WTC11 (cell line): ENCODE results near the gene KDELR3. TPM values are rescaled to one million over a fixed set of nuclear protein-coding genes. Genes with fewer than 3 reads are reported as not detected.
A peak's percentile ranks its signal among the peaks of the same experiment; 100 is the strongest.

Experiments used
- ATAC-seq: fragments of 200-7000 bp; cut with Tn5 transposase; 2 replicates; pipeline ENCODE4 v1.10.0; 2021; ENCODE audit warnings: mild to moderate bottlenecking, moderate library complexity
- CTCF ChIA-PET: fragments of 300-600 bp; sonication (Branson Sonifier 250); formaldehyde crosslinking; loops from one replicate; lab custom pipeline; 2021; ENCODE audit warnings: antibody characterized with exemption; lab: Charles Lee
- POLR2A ChIA-PET: fragments of 350-600 bp; sonication (Branson Sonifier 250); formaldehyde crosslinking; loops from one replicate; lab custom pipeline; 2021; ENCODE audit warnings: antibody characterized with exemption; lab: Charles Lee
- DNase-seq: peaks from one replicate; pipeline ENCODE4 v3.0.0; 2021; ENCODE audit warnings: low spot score
- H3K27ac Mint-ChIP-seq: 2 replicates; pipeline ENCODE4 v1.8.0; 2021; ENCODE audit warnings: mixed read lengths
- H3K27me3 Mint-ChIP-seq: 2 replicates; pipeline ENCODE4 v1.8.0; 2021; ENCODE audit warnings: low read depth, mild to moderate bottlenecking, moderate library complexity, mixed read lengths
- H3K36me3 Mint-ChIP-seq: 2 replicates; pipeline ENCODE4 v1.8.0; 2021; ENCODE audit warnings: mixed read lengths
- H3K4me1 Mint-ChIP-seq: 2 replicates; pipeline ENCODE4 v1.8.0; 2022; ENCODE audit warnings: mixed read lengths
- H3K4me3 Mint-ChIP-seq: 2 replicates; pipeline ENCODE4 v1.8.0; 2021; ENCODE audit warnings: mild to moderate bottlenecking, moderate library complexity, mixed read lengths
- H3K9me3 Mint-ChIP-seq: 2 replicates; pipeline ENCODE4 v1.8.0; 2021; ENCODE audit warnings: mixed read lengths
- AR ChIP-seq: fragments of 250-450 bp; sonication (Bioruptor Pico); IDR thresholded peaks from 2 replicates; pipeline ENCODE4 v1.9.0; 2021; ENCODE audit warnings: mild to moderate bottlenecking
- ARID4B ChIP-seq: sonication (generic); formaldehyde crosslinking; IDR thresholded peaks from 2 replicates; pipeline ENCODE4 v1.8.0; 2023; ENCODE audit warnings: missing genetic modification reagents, mild to moderate bottlenecking, borderline replicate concordance
- ATF1 ChIP-seq: sonication (generic); formaldehyde crosslinking; IDR thresholded peaks from 2 replicates; pipeline ENCODE4 v1.8.1; 2023; ENCODE audit warnings: mild to moderate bottlenecking, moderate library complexity, missing genetic modification reagents
- CREB1 ChIP-seq: sonication (generic); formaldehyde crosslinking; IDR thresholded peaks from 2 replicates; pipeline ENCODE4 v1.8.0; 2023; ENCODE audit warnings: mild to moderate bottlenecking, missing genetic modification reagents
- E2F1 ChIP-seq: sonication (generic); formaldehyde crosslinking; IDR thresholded peaks from 2 replicates; pipeline ENCODE4 v1.8.0; 2022; ENCODE audit warnings: mild to moderate bottlenecking, missing genetic modification reagents
- ELF4 ChIP-seq: sonication (generic); formaldehyde crosslinking; IDR thresholded peaks from 2 replicates; pipeline ENCODE4 v1.8.1; 2022; ENCODE audit warnings: low read depth, mild to moderate bottlenecking, moderate library complexity, missing genetic modification reagents
- ETV6 ChIP-seq: sonication (generic); formaldehyde crosslinking; IDR thresholded peaks from 2 replicates; pipeline ENCODE4 v1.8.1; 2022; ENCODE audit warnings: mild to moderate bottlenecking, missing genetic modification reagents
- FOXJ3 ChIP-seq: sonication (generic); formaldehyde crosslinking; IDR thresholded peaks from 2 replicates; pipeline ENCODE4 v1.9.0; 2021; ENCODE audit warnings: missing genetic modification reagents, mild to moderate bottlenecking, borderline replicate concordance
- FOXP1 ChIP-seq: sonication (generic); formaldehyde crosslinking; IDR thresholded peaks from 2 replicates; pipeline ENCODE4 v1.8.0; 2022; ENCODE audit warnings: missing genetic modification reagents, mild to moderate bottlenecking, moderate library complexity, borderline replicate concordance
- GTF2I ChIP-seq: fragments of 250-450 bp; sonication (Bioruptor Pico); conservative IDR thresholded peaks from 2 replicates; pipeline ENCODE4 v1.4.0; 2021; ENCODE audit warnings: mild to moderate bottlenecking
- MYBL2 ChIP-seq: sonication (generic); formaldehyde crosslinking; IDR thresholded peaks from 2 replicates; pipeline ENCODE4 v1.8.1; 2023; ENCODE audit warnings: mild to moderate bottlenecking, moderate library complexity, missing genetic modification reagents
- NFYB ChIP-seq: sonication (generic); formaldehyde crosslinking; conservative IDR thresholded peaks from 2 replicates; pipeline ENCODE4 v1.8.0; 2022; ENCODE audit warnings: low read depth, missing genetic modification reagents
- NR2C2 ChIP-seq: sonication (generic); formaldehyde crosslinking; IDR thresholded peaks from 2 replicates; pipeline ENCODE4 v1.8.0; 2022; ENCODE audit warnings: mild to moderate bottlenecking, missing genetic modification reagents
- PRRX2 ChIP-seq: fragments of 250-450 bp; sonication (Bioruptor Pico); IDR thresholded peaks from 2 replicates; pipeline ENCODE4 v1.8.0; 2021; ENCODE audit warnings: mild to moderate bottlenecking
- RORB ChIP-seq: fragments of 250-450 bp; sonication (Bioruptor Pico); IDR thresholded peaks from 2 replicates; pipeline ENCODE4 v1.9.0; 2021; ENCODE audit warnings: mild to moderate bottlenecking
- SMAD4 ChIP-seq: sonication (generic); formaldehyde crosslinking; IDR thresholded peaks from 2 replicates; pipeline ENCODE4 v1.8.0; 2022; ENCODE audit warnings: mild to moderate bottlenecking, missing genetic modification reagents
- ZNF121 ChIP-seq: sonication (generic); formaldehyde crosslinking; IDR thresholded peaks from 2 replicates; pipeline ENCODE4 v1.8.0; 2023; ENCODE audit warnings: missing genetic modification reagents
- total RNA-seq: library from RNA; stranded (reverse); gene quantifications from 3 replicates; pipeline ENCODE4 v1.2.3, GENCODE V29; 2021

The KDELR3 gene
- total RNA-seq, 1 experiment from 2014 or later: 5.7 TPM

- TF ChIP-seq ARID4B (CRISPR knock-in tag) (no peak), MYBL2 (no peak), E2F1 (no peak), FOXP1 (CRISPR knock-in tag) (no peak), GTF2I (CRISPR knock-in tag) (no peak)
Measured at GRCh38 chr22:38494498-38494897, 26.6 kb downstream of the KDELR3 start (continued).

- no peak overlapping the region for H3K4me3 Mint-ChIP-seq
- no peaks in the 10 kb centered on the region for H3K27me3 Mint-ChIP-seq
- peak; percentile 61 for ATAC-seq
- POLR2A ChIA-PET: interaction anchor here (0.8 kb wide), 1 partner anchor 15 kb away, joined by 3 read pairs; no protein-coding TSS in a partner anchor
- TF ChIP-seq AR (0 out of 2 replicates have a peak, but pooled peaks have one; percentile 11), FOXJ3 (CRISPR knock-in tag) (no peak), E2F1 (no peak), SMAD4 (no peak), NFYB (no peak), PRRX2 (no peak), ELF4 (no peak), ETV6 (CRISPR knock-in tag) (no peak), NR2C2 (CRISPR knock-in tag) (no peak), ATF1 (CRISPR knock-in tag) (no peak), ZNF121 (peak; percentile 96), RORB (no peak), CREB1 (CRISPR knock-in tag) (no peak)
- TF ChIP-seq, all 79 proteins: peak for 2
- no peak for DNase-seq
- CTCF ChIA-PET: interaction anchor here (0.7 kb wide), 1 partner anchor 10 kb away, joined by 3 read pairs; no protein-coding TSS in a partner anchor
- H3K4me1 Mint-ChIP-seq: peaks cover 30% of the 10 kb centered on the region
- peaks cover 94% of the 10 kb centered on the region for H3K36me3 Mint-ChIP-seq
- no peaks in the 10 kb centered on the region for H3K9me3 Mint-ChIP-seq
- peak overlapping the region; percentile 63 for H3K27ac Mint-ChIP-seq
Measured at GRCh38 chr22:38494939-38495338, 27.0 kb downstream of the KDELR3 start.
